H1 (cell line): ENCODE data around the gene SEMA3F. TPM values are rescaled to one million over a fixed set of nuclear protein-coding genes. Genes with fewer than 3 reads are reported as not detected.

Experiments
- CTCF ChIA-PET: fragments of 300-600 bp; sonication (Branson Sonifier 250); formaldehyde crosslinking; loops from one replicate; lab custom pipeline; 2021; ENCODE audit not compliant: partially characterized antibody; lab: Charles Lee
- POLR2A ChIA-PET: fragments of 300-600 bp; sonication (Branson Sonifier 250); formaldehyde crosslinking; loops from one replicate; lab custom pipeline; 2021; ENCODE audit warnings: inconsistent platforms; ENCODE audit not compliant: partially characterized antibody; lab: Charles Lee
- DNase-seq, 2 experiments: peaks; one replicate each; pipeline versions ENCODE4 v3.0.0 to v3.0.0-alpha.2; 2010 to 2022; ENCODE audit warnings: low spot score in 2 of 2, low read depth in 1 of 2, mixed read lengths in 1 of 2
- FAIRE-seq: peaks from 2 replicates; lab custom pipeline; 2011; peaks lifted over from hg19 to GRCh38; lab: Jason Lieb, UNC
- H2AFZ ChIP-seq: 2 replicates; pipeline ENCODE4 v1.8.1; 2012; ENCODE audit warnings: low read length, inconsistent platforms
- H2AK5ac ChIP-seq: 2 replicates; pipeline ENCODE4 v1.6.1; 2013; ENCODE audit warnings: low read depth, low read length
- H2BK120ac ChIP-seq: replicated peaks from 2 replicates; pipeline ENCODE3; 2013; ENCODE audit warnings: low read depth, low read length, inconsistent platforms
- H2BK12ac ChIP-seq: 2 replicates; pipeline ENCODE4 v1.6.1; 2013; ENCODE audit warnings: low read depth, low read length
- H2BK15ac ChIP-seq: 2 replicates; pipeline ENCODE4 v1.6.1; 2013; ENCODE audit warnings: low read length
- H2BK20ac ChIP-seq: 2 replicates; pipeline ENCODE4 v1.6.1; 2013; ENCODE audit warnings: low read length
- H2BK5ac ChIP-seq: 2 replicates; pipeline ENCODE4 v1.6.1; 2013; ENCODE audit warnings: low read depth, low read length
- H3K14ac ChIP-seq: 2 replicates; pipeline ENCODE4 v1.6.1; 2013; ENCODE audit warnings: inconsistent platforms; ENCODE audit not compliant: insufficient read length
- H3K18ac ChIP-seq: 2 replicates; pipeline ENCODE4 v1.6.1; 2013; ENCODE audit warnings: low read length; ENCODE audit errors: extremely low read depth
- H3K23ac ChIP-seq: 2 replicates; pipeline ENCODE4 v1.6.1; 2013; ENCODE audit warnings: inconsistent platforms; ENCODE audit not compliant: insufficient read length
- H3K23me2 ChIP-seq: 2 replicates; pipeline ENCODE4 v1.6.1; 2013; ENCODE audit warnings: low read depth, low read length
- H3K27ac ChIP-seq: 2 replicates; pipeline ENCODE4 v1.6.1; 2011; ENCODE audit warnings: low read depth, low read length, inconsistent platforms
- H3K27me3 ChIP-seq, 4 experiments: replicated peaks in 1 of 4; 1 replicate in 1 of 4; 2 replicates in 3 of 4; pipeline versions ENCODE4 v1.6.1 to v1.8.1; 2011 to 2013; ENCODE audit warnings: low read length in 3 of 4, mild to moderate bottlenecking in 3 of 4, inconsistent platforms in 2 of 4, mixed read lengths in 2 of 4, moderate library complexity in 1 of 4; ENCODE audit not compliant: control insufficient read depth in 3 of 4, insufficient read depth in 3 of 4; ENCODE audit errors: extremely low read depth in 1 of 4
- H3K36me3 ChIP-seq, 4 experiments: 2 replicates each; pipeline versions ENCODE4 v1.6.1 to v1.8.1; 2011 to 2013; ENCODE audit warnings: mild to moderate bottlenecking in 4 of 4, low read length in 3 of 4, moderate library complexity in 2 of 4, control low read depth in 1 of 4, inconsistent platforms in 1 of 4; ENCODE audit not compliant: insufficient read depth in 4 of 4, control insufficient read depth in 2 of 4
- H3K4ac ChIP-seq: replicated peaks from 2 replicates; pipeline ENCODE3; 2013; ENCODE audit warnings: low read length, low read depth, mixed read lengths, inconsistent platforms; ENCODE audit not compliant: insufficient read length
- H3K4me1 ChIP-seq, 4 experiments: replicated peaks in 1 of 4; 1 replicate in 1 of 4; 2 replicates in 3 of 4; pipeline versions ENCODE4 v1.6.1 to v1.8.1; 2011 to 2013; ENCODE audit warnings: low read length in 3 of 4, inconsistent platforms in 2 of 4, mixed read lengths in 1 of 4; ENCODE audit not compliant: insufficient read depth in 4 of 4, control insufficient read depth in 3 of 4
- H3K4me2 ChIP-seq, 2 experiments: 2 replicates each; pipeline versions ENCODE4 v1.6.1 to v1.8.1; 2011 to 2013; ENCODE audit warnings: low read depth in 2 of 2, low read length in 2 of 2, control low read depth in 1 of 2, inconsistent platforms in 1 of 2, mild to moderate bottlenecking in 1 of 2; ENCODE audit not compliant: insufficient read depth in 1 of 2
- H3K4me3 ChIP-seq, 4 experiments: fragments of 200-600, 300-600 bp in 1 of 4; sonication (generic), shearing (Covaris generic), sonication (Bioruptor Twin) in 1 of 4; 2 replicates each; pipeline versions ENCODE4 v1.5.1 to v1.8.1; 2011 to 2016; ENCODE audit warnings: low read length in 4 of 4, low read depth in 3 of 4, control low read depth in 2 of 4, inconsistent platforms in 2 of 4, mild to moderate bottlenecking in 2 of 4, mixed read lengths in 1 of 4, moderate library complexity in 1 of 4; ENCODE audit not compliant: insufficient read depth in 2 of 4; ENCODE audit errors: extremely low read depth in 1 of 4
- H3K56ac ChIP-seq: replicated peaks from 2 replicates; pipeline ENCODE3; 2013; ENCODE audit warnings: low read depth, mild to moderate bottlenecking, mixed read lengths, low read length, inconsistent platforms; ENCODE audit not compliant: insufficient read length
- H3K79me1 ChIP-seq: 2 replicates; pipeline ENCODE4 v1.6.1; 2013; ENCODE audit warnings: low read depth, low read length, control low read depth
- H3K79me2 ChIP-seq, 2 experiments: 2 replicates each; pipeline versions ENCODE4 v1.6.1 to v1.8.1; 2012 to 2013; ENCODE audit warnings: low read length in 2 of 2, mild to moderate bottlenecking in 2 of 2, inconsistent platforms in 1 of 2; ENCODE audit not compliant: insufficient read depth in 2 of 2, control insufficient read depth in 1 of 2
- H3K9ac ChIP-seq, 4 experiments: replicated peaks in 1 of 4; 1 replicate in 1 of 4; 2 replicates in 3 of 4; pipeline versions ENCODE4 v1.6.1 to v1.8.1; 2011 to 2013; ENCODE audit warnings: low read depth in 3 of 4, low read length in 3 of 4, control low read depth in 2 of 4, mild to moderate bottlenecking in 2 of 4, moderate library complexity in 2 of 4, inconsistent platforms in 1 of 4; ENCODE audit errors: extremely low read depth in 1 of 4
- H3K9me3 ChIP-seq, 2 experiments: 2 replicates each; pipeline versions ENCODE4 v1.6.1 to v1.8.1; 2012 to 2013; ENCODE audit warnings: mild to moderate bottlenecking in 2 of 2, moderate library complexity in 2 of 2, control low read depth in 1 of 2, inconsistent platforms in 1 of 2, low read depth in 1 of 2, low read length in 1 of 2, mixed read lengths in 1 of 2; ENCODE audit not compliant: insufficient read depth in 2 of 2
- H4K20me1 ChIP-seq, 2 experiments: replicated peaks in 1 of 2; 2 replicates each; pipeline versions ENCODE3 to v1.8.1; 2011 to 2013; ENCODE audit warnings: inconsistent platforms in 2 of 2, low read length in 2 of 2, mild to moderate bottlenecking in 1 of 2; ENCODE audit not compliant: insufficient read depth in 2 of 2, control insufficient read depth in 1 of 2
- H4K5ac ChIP-seq: 2 replicates; pipeline ENCODE4 v1.6.1; 2013; ENCODE audit warnings: low read length, low read depth, mixed read lengths, inconsistent platforms; ENCODE audit not compliant: insufficient read length
- H4K8ac ChIP-seq: 2 replicates; pipeline ENCODE4 v1.8.0; 2013; ENCODE audit warnings: mild to moderate bottlenecking, moderate library complexity, low read length, inconsistent platforms; ENCODE audit not compliant: insufficient read depth; ENCODE audit errors: extremely low read depth
- H4K91ac ChIP-seq: replicated peaks from 2 replicates; pipeline ENCODE3; 2013; ENCODE audit warnings: low read length, mixed read lengths, inconsistent platforms; ENCODE audit not compliant: insufficient read length
- ATF3 ChIP-seq: IDR thresholded peaks from 2 replicates; pipeline ENCODE4 v1.6.1; 2011; ENCODE audit warnings: low read depth, mild to moderate bottlenecking, low read length; ENCODE audit not compliant: insufficient read depth
- BRCA1 ChIP-seq: IDR thresholded peaks from 2 replicates; pipeline ENCODE4 v1.6.1; 2012; ENCODE audit warnings: low read depth, low read length, improper control_type of control experiment
- MAFK ChIP-seq: IDR thresholded peaks from 2 replicates; pipeline ENCODE4 v1.6.1; 2012; ENCODE audit warnings: low read depth, mild to moderate bottlenecking, improper control_type of control experiment, low read length
- NANOG ChIP-seq: IDR thresholded peaks from 2 replicates; pipeline ENCODE4 v1.6.1; 2011; ENCODE audit warnings: low read length, low read depth, mild to moderate bottlenecking, inconsistent platforms; ENCODE audit not compliant: insufficient read depth, poor library complexity, severe bottlenecking
- NRF1 ChIP-seq: IDR thresholded peaks from 2 replicates; pipeline ENCODE4 v1.6.1; 2011; ENCODE audit warnings: mild to moderate bottlenecking, low read depth, low read length, improper control_type of control experiment
- PHF8 ChIP-seq: fragments of 200-600 bp; sonication (generic); conservative IDR thresholded peaks from 2 replicates; pipeline ENCODE4 v1.7.1; 2012; ENCODE audit warnings: low read depth, mild to moderate bottlenecking, inconsistent platforms, low read length, moderate library complexity
- RNF2 ChIP-seq: fragments of 200-900, 300-1000 bp; sonication (generic); IDR thresholded peaks from 2 replicates; pipeline ENCODE4 v1.7.1; 2016; ENCODE audit warnings: borderline replicate concordance, low read depth, mild to moderate bottlenecking, antibody characterized with exemption, low read length; ENCODE audit not compliant: poor library complexity, severe bottlenecking; ENCODE audit errors: missing control alignments
- RXRA ChIP-seq: IDR thresholded peaks from 2 replicates; pipeline ENCODE4 v1.6.1; 2011; ENCODE audit warnings: low read depth, mild to moderate bottlenecking, low read length, moderate library complexity; ENCODE audit not compliant: insufficient read depth
- ZNF274 ChIP-seq: IDR thresholded peaks from 2 replicates; pipeline ENCODE4 v1.7.0; 2012; ENCODE audit warnings: low read length, borderline replicate concordance; ENCODE audit errors: extremely low read depth
- WGBS, 2 experiments: shearing (Covaris generic) in 1 of 2; methylation state at CpG; one replicate each; pipeline versions ENCODE4 v1.1.6 to v1.1.7; 2013 to 2015; ENCODE audit warnings: low lambda C conversion rate in 2 of 2, mixed read lengths in 2 of 2, inconsistent platforms in 1 of 2, low coverage in 1 of 2, missing lambda C conversion rate in 1 of 2; ENCODE audit not compliant: insufficient replicate concordance in 2 of 2, insufficient coverage in 1 of 2, insufficient read length in 1 of 2; ENCODE audit errors: extremely low coverage in 1 of 2, missing lambda C conversion rate in 1 of 2; 5-methylcytosine and 5-hydroxymethylcytosine counted together
- polyA plus RNA-seq, 7 experiments: library from polyadenylated mRNA; depleted of rRNA in 3 of 7; stranded (reverse) in 5 of 7; unstranded in 2 of 7; fragments of >200 nt in 5 of 7; fragments of 200-250 nt in 2 of 7; gene quantifications; 1 replicate in 5 of 7; 2 replicates in 1 of 7; 4 replicates in 1 of 7; pipeline versions ENCODE4 v1.2.1 to v1.2.3, GENCODE V29; 2011 to 2013; ENCODE audit warnings: missing spikeins in 2 of 7, mixed read lengths in 2 of 7
- total RNA-seq: library from RNA; stranded (reverse); fragmentation: NEBNext Ultra II Directional; extraction: Animal tissue kit (Norgen Biotek cat#: 25700); gene quantifications from 2 replicates; pipeline ENCODE4 v1.2.1, GENCODE V29; 2021

The SEMA3F gene
- total and polyA plus RNA-seq, 2 of the 8 experiments (the other 6 are each of a cell fraction or from before 2014, with no cell fraction given), result 20.3 to 37.0 TPM

GRCh38 chr3:50163572-50164455 is 8.7 kb downstream of the SEMA3F start:
- H3K23me2 ChIP-seq, result no peaks in the 10 kb centered on the region
- H2AK5ac ChIP-seq, result no peak overlapping the region
- no peak for TF ChIP-seq RXRA
- no peak for TF ChIP-seq ZNF274
- no peak for TF ChIP-seq RNF2
- TF ChIP-seq NANOG, result no peak
- no peak for TF ChIP-seq MAFK
- TF ChIP-seq BRCA1, result no peak
- no peak for TF ChIP-seq NRF1
- TF ChIP-seq ATF3, result no peak
- TF ChIP-seq PHF8, result no peak
- no peak overlapping the region for H2BK15ac ChIP-seq
- ChIA-PET POLR2A (interaction anchor here (0.9 to 1.8 kb wide), 6 partner anchors 9 to 74 kb away, joined by 3 to 6 read pairs (median 4); no protein-coding TSS in a partner anchor), CTCF (interaction anchor here (0.8 to 25.0 kb wide), 9 partner anchors 9 to 83 kb away, joined by 3 to 299 read pairs (median 3); partner anchors contain the start of gene GNAT1)
- 0 out of 2 replicates have a peak overlapping the region, but pooled peaks have one; percentile 8 for H4K8ac ChIP-seq
- peaks cover 3 to 12% of the 10 kb centered on the region in 2 experiments for H4K20me1 ChIP-seq
- H2BK20ac ChIP-seq, result no peak overlapping the region
- no peak overlapping the region for H3K18ac ChIP-seq
- no peaks in the 10 kb centered on the region for H3K27me3 ChIP-seq
- H3K36me3 ChIP-seq, result peaks cover 7 to 19% (median 15%) of the 10 kb centered on the region in 4 experiments; a peak in 5 of 8 replicates
- no peak overlapping the region for H3K4me3 ChIP-seq
- peak overlapping the region; percentile 17; the same call in 1 of the 2 replicates for H2BK12ac ChIP-seq
- H3K9me3 ChIP-seq, result no peaks in the 10 kb centered on the region
- peak overlapping the region; percentile 40; the same call in 1 of the 2 replicates for H2BK5ac ChIP-seq
- no peak overlapping the region for H3K56ac ChIP-seq
- peaks cover 20% of the 10 kb centered on the region for H3K79me1 ChIP-seq
- H3K79me2 ChIP-seq, result peaks cover 0 to 21% of the 10 kb centered on the region in 2 experiments; a peak in 3 of 4 replicates
- no peak overlapping the region for H3K9ac ChIP-seq
- H3K4me2 ChIP-seq, result no peak overlapping the region
- H2BK120ac ChIP-seq, result no peak overlapping the region
- H3K14ac ChIP-seq, result no peak overlapping the region
- H3K4ac ChIP-seq, result no peak overlapping the region
- no peak overlapping the region for H4K91ac ChIP-seq
- no peak overlapping the region for H3K23ac ChIP-seq
- no peak overlapping the region for H4K5ac ChIP-seq
- peaks cover 0 to 27% (median 16%) of the 10 kb centered on the region in 4 experiments; a peak in 6 of 7 replicates for H3K4me1 ChIP-seq
- no peak for FAIRE-seq
- WGBS, 2 experiments, result 93% methylated on average over 8 of the region's 8 CpGs; no CpG with 5 or more reads in 1 of the 2 experiments
- no peak overlapping the region for H2AFZ ChIP-seq
- no peak overlapping the region for H3K27ac ChIP-seq
- DNase-seq, result no peak
